Stimulated activated CD8-positive, alpha-beta memory T cell treated with anti-CD3 and anti-CD28 coated beads, Interleukin-2, amount 100 ng/mL, for 48 hours (primary cell): ENCODE data around the gene HMGB2.

ENCODE experiments used
- DNase-seq, 2 donors: peaks; one replicate each; pipeline ENCODE4 v3.0.0-alpha.2; 2020; ENCODE audit warnings: low read depth in 2 of 2

The HMGB2 gene

DNA sequence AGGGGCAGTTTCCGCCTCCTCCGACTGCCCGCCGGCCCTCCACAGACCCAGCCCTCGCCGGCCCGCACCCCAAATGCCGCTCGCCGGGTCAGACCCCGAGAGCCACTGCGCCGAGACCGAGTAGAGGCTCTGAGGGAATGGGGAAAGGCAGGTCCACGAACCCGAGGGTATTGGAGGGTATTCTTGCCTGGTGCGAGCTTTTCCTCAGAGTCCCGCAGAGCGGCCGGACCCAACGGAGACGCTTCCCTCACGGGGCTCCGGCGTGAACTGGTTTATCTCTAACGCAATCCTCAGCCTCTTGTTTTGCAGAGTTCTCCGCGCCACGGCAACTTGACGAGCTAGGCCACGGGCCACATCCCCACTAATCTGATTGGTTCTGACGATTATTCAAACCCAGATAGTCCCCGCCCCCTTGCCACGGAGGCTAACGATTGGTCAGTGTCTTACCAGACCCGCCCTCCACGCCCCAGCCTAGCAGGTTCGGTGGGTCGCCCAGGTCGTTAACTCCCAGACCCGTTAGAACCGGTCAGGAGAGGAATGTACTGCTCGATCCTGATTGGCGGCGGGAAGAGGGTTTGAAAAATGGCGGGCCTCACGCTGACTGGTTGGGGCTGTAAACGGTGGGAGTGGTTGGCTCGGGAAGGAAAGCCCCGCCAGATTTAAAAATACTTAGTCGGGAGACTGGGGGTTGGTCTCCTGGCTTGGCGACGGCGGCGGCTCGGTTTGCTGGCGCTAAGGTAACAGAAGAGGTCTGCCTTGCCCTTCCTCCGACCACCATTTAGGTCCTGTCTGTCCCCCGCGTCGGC is at the start of gene HMGB2:
Gene HMGB2 (minus strand): TSS at position 274 of the 806 bp plus-strand sequence. CDS start 709 bp downstream, outside the sequence.
- DNase-seq, result peak; percentile 99

DNA sequence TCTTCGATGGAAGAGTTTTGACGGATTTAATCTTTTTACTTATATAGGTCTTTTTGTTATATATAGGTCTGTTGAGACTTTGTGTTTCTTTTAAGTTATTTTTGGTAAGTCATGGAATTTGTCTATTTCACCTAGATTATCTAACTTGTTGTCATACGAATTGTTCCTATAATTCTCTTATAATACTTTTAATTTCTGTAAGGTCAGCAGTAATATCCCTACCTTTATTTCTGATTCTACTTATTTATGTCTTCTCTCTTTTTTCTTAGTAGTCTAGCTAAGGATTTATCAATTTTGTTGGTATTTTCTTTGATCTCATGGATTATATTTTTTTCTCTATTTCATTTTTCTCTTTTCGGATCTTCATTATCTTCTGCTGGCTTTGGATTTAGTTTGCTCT is 48.2 kb upstream of the HMGB2 start:
- DNase-seq, result no peak

GRCh38 chr4:173381610-173382009 is 47.5 kb upstream of the HMGB2 start:
- DNase-seq, result no peak

DNA sequence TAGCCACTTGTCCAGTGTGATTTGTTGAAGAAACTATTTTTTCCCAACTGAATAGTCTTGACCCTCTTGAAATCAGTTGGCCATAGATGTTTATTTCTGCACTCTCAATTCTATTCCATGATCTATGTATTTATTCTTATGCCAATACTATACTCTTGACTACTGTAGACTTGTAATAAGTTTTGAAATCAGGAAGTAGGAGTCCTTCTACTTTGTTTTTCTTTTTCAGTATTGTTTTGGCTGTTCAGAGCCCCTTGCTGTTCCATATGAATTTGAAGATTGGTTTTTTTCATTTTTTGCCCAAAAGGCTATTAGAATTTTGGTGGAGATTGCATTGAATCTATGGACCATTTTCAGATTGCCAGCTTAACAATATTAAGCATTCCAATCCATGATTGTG is 46.8 kb upstream of the HMGB2 start:
- DNase-seq, result no peak

GRCh38 chr4:173379929-173380328 is 45.8 kb upstream of the HMGB2 start:
- DNase-seq, result no peak

DNA sequence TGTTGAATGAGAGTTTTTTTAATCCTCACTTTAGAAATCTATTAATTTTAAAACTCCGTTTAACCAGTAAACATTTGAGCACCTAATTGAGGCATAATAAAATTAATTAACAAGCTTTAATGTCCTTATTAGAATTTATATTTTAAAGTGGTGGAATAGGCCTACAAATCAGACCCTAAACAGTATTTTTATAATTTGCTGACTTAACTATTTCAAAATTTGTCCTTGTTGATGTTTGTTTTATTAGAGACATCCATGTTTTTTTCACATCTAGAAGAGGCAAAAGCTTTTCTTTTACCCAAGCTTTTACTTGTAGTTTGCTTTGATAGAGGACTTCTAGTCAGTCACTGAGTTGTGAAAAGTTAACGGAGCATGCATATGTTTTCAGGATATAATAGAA is 40.4 kb upstream of the HMGB2 start:
- no peak for DNase-seq

- peak; percentile 10 to 17 for DNase-seq
These were observed 37.4 kb upstream of the HMGB2 start for GRCh38 chr4:173371292-173372192.

- peak; percentile 86 to 95 for DNase-seq
These were observed 36.5 kb upstream of the HMGB2 start, which contains the start of gene SAP30 for GRCh38 chr4:173370477-173371291. SAP30 (plus strand) TSS chr4:173370954; CDS start chr4:173371183, 229 bp downstream.

- DNase-seq, result peak; percentile 14 to 26
These were observed 35.9 kb upstream of the HMGB2 start for GRCh38 chr4:173370130-173370476.

GRCh38 chr4:173367946-173368345 is 33.8 kb upstream of the HMGB2 start:
- DNase-seq, result no peak

DNA sequence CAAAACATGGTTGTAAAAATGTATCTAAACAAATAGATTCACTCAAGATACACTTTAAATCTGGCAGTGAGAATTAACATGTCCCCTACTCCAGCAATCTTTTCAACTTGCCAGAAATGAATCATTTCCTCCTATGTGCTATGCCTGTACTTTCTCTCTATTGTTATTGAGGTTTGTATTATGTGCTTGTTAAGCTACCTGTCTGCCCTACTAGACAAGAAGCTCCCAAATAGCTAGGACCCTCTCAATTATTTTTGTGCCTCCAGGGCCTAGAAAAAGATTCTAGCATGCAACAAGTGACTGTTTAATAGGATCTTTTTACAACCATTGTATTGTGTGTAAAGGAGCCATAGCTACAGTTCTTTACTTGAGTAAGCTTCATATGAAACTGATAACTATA is 33.1 kb upstream of the HMGB2 start:
- DNase-seq, result no peak

DNA sequence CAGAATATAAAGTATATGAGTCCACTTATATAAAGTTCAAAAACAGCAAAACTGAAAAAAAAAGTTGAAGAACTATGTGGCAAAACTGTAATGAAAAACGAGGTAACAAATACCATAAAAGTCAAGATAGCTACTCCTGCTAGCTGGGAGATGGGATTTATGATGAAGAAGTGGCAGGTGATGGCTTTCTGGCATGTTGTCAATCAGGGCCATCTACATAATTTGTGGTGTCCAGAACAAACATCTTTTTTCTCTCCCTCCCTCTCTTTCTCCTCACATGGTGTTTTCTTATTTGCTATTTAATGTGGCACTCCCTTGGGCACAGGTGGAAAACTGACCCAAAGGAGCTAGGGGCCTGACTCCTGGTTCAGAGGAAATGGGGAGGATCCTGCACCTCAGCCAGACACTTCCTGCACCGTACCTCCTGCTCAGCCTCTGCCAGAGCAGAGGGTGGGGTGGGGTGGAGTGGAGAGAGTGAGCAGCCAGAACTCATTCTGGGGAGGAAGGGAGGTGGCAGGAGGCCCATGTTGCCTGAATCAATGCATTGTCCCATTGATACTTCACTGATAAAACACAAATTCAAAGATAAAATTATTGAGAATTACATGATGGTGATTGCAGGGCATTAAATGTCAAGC is 31.3 kb upstream of the HMGB2 start:
- no peak for DNase-seq

DNA sequence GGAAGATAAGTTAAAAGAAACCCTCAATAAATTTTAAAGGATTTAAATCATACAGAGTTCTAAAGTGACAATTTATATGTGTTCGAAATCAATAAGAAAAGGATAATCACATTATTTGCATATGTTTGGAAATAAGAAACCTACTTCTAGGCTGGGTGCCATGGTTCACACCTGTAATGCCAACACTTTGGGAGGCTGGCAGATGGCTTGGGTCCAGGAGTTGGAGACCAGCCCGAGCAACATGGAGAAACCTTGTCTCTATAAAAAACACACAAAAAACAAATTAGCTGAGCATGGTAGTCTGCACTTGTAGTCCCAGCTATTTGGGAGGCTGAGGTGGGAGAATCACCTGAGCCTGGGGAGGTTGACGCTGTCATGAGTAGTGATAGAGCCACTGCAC is 28.5 kb upstream of the HMGB2 start:
- no peak for DNase-seq

DNA sequence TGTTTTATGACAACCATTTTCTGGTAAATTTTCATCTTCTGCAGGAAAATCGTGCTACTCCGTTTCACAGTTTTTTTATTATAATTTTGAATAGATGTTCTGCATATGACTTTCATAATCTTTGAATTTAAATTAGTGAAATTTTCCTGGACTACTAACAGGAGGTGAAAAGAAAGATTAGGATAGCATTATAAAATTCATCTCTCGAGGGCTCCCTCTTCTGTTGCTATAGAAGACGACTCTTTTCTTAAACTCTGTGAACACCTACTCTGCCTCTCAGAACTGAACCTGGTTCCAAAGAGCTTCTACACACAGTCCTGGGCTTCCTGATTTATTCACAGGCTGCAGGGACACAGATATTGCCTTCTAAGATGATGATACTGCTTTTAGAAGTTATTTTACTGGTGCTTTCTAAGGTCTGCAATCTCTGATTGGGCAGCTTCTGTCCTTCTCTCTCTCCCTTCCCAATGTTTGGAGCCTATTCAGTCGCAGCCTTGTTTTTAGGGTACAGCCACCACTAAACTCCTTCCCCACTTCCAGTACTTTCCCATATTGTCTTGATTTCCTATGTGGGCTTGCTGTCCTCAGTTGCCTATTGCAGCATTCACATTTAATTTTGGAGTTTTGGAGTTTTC is 26.5 kb upstream of the HMGB2 start:
- DNase-seq, result no peak

GRCh38 chr4:173357939-173358338 is 23.8 kb upstream of the HMGB2 start:
- no peak for DNase-seq

GRCh38 chr4:173347467-173347866 is 13.3 kb upstream of the HMGB2 start:
- DNase-seq, result no peak

DNA sequence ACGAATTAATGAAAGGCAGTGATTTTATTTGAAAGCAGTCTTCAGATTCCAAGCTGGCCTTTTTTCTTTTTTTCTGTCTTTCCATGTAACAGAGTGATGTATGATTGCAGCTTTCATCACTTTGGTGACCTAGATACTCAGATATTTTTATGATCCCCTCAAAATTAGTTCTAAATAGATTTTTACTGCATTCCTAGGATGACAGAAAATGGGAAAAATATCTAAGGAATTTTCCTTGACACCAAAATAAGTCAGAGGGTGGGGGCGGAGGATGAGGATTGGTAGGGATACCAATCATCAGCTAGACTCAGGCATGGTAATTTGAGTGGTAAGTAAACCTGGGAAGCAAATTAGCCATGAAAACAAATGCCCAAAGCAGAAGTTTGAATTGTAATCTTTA is 11.9 kb upstream of the HMGB2 start:
- DNase-seq, result no peak

DNA sequence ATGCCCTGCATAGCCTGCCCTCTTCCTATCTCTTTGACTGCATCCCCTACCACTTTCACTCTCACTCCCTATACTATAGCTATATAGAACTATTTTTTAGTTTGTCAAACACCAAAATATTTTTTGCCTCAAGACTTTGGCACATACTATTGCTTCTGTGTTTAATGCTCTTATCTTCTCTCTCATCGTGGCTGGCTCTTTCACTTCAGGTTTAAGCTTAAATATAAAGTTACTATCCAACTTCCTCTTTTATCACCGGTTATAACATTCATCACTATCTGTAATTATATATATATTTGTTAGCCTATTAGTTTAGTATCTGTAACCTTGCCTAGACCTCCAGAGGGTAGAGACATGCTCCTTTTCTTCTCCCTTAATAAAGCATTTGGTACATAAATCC is 11.5 kb upstream of the HMGB2 start:
- no peak for DNase-seq

GRCh38 chr4:173343832-173344397 is 9.8 kb upstream of the HMGB2 start:
- DNase-seq, result no peak

DNA sequence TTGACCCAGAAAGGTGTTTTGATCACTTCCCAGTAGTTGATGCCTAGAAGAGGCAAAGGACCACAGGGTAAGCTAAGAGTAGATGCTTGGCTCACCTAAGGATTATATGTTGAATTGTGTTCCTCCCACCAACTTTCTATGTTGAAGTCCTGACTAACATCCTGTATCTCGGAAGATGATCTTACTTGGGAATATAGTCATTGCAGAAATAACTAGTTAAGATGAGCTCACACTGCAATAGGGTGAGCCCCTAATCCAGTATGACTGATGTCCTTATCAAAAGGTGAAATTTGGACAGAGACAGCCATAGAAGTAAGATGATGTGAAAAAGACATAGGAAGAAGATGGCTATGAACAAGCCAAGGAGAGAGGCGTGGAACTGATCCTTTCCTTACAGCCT is 3.3 kb upstream of the HMGB2 start:
- no peak for DNase-seq
